Left lobe of liver (tissue), 2 donors: ENCODE results near the gene MORN4. TPM values are rescaled to one million over a fixed set of nuclear protein-coding genes. Genes with fewer than 3 reads are reported as not detected.
"Not testable (repeated sequence)": the region's sequence is repeated elsewhere in the genome, so short reads cannot be mapped to it uniquely, and the experiment has no call there.

Source experiments
- ATAC-seq: fragments of 200-7000 bp; cut with Tn5 transposase; one replicate; pipeline ENCODE4 v1.9.1; 2020; ENCODE audit warnings: mild to moderate bottlenecking, moderate library complexity
- DNase-seq: peaks from one replicate; pipeline ENCODE4 v3.0.0-alpha.2; 2020; ENCODE audit warnings: low spot score
- total RNA-seq: library from RNA; stranded (reverse); gene quantifications from one replicate; pipeline ENCODE4 v1.2.1, GENCODE V29; 2021
- donor health status: DM: no; HTN: no; CAD: no; lungs with moderate emphysema.
- donor health status: DM: no; HTN: yes; CAD: no.

Gene MORN4
- total RNA-seq, 1 donor from 2014 or later = 0.81 TPM

DNA sequence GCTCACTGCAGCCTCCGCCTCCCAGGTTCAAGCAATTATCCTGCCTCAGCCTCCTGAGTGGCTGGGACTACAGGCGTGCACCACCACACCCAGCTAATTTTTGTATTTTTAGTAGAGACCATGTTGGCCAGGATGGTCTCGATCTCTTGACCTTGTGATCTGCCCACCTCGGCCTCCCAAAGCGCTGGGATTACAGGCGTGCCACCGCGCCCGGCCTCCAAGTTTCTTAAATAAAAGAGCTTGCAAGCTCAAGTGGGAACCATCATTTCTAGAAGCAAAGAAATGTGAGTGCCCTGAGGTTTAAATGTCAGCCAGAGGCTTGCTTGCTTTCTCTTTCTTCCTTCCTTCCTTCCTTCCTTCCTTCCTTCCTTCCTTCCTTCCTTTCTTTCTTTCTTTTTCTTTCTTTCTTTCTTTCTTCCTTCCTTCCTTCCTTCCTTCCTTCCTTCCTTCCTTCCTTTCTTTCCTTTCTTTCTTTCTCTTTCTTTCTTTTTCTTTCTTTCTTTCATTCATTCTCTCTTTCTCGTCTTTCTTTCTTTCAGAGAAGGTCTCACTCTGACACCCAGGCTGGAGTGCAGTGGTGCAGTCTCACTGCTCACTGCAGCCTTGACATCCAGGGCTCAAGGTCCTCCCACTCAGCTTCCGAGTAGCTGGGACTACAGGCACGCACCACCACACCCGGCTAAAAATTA, 9.3 kb upstream of the MORN4 start:
- not testable (repeated sequence) for DNase-seq, ATAC-seq

DNA sequence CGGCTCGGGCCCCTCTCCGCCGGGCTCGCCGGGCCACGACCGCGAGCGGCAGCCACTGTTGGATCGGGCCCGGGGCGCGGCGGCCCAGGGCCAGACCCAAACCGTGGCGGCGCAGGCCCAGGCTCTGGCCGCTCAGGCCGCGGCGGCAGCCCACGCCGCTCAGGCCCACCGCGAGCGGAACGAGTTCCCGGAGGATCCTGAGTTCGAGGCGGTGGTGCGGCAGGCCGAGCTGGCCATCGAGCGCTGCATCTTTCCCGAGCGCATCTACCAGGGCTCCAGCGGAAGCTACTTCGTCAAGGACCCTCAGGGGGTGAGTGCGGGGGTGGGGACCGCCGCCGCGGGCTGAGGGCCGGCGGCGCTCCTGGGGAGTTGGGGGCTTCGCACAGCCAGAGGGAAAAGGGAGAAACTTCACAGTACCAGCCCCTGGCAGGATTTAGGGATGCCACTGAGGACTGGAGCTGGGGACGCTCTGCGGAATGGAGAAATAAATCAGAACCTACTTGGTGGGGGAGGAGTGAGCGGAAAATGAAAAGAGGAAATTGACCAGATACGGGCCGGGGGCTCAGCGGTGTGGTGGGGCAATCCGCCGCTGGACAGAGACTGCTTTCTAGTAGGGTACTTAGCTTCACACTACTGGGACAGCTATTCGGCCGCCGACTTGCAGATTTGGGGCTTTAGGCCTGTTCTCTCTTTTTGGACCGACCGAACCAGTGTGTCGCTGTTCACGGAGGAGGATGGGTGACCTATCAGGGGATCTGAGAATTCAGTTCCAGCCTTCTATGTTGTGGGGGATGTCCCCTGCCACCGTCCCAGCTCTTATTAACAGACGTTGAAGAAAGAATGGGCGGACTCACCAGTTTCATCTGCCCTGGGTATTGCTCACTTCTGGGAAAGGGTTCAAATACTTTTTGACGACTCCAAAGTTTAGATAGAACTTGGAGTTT, 7.8 kb upstream of the MORN4 start:
- DNase-seq = no peak
- ATAC-seq = peak; percentile 60

DNA sequence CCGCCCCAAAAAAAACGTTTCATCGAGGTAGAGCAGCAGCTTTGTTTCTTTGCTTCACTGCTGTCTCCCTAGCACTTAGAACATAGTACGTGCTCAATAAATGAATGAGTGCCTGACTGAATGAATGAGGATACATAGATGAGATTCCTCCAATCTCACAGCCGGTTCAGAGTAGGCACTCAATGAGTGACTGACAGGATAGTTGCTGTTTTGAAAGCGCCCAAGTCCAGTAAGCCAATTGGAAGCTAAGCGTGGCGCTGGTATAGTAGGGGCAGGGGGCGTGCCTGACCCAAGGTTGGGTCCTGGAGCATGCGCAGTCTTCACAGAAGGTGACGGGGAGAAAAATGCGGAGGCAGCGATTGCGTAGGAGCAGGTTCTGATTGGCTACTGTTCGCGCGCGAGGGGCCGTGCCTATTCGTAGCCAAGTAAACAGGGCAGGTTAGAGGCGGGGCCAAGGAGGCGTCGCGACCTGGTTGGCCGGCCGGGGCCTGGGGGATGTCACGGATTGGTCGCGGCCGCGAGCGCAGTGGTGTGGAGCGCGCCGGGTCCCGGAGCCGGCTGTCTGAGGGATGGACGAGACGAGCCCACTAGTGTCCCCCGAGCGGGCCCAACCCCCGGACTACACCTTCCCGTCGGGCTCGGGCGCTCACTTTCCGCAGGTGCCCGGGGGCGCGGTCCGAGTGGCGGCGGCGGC, 7.0 kb upstream of the MORN4 start, which contains the start of gene PI4K2A:
PI4K2A (plus strand) TSS at position 498 of the 694 bp plus-strand sequence; CDS start at position 570, 72 bp downstream.
- DNase-seq (peak; percentile 99), ATAC-seq (peak; percentile 97)

DNA sequence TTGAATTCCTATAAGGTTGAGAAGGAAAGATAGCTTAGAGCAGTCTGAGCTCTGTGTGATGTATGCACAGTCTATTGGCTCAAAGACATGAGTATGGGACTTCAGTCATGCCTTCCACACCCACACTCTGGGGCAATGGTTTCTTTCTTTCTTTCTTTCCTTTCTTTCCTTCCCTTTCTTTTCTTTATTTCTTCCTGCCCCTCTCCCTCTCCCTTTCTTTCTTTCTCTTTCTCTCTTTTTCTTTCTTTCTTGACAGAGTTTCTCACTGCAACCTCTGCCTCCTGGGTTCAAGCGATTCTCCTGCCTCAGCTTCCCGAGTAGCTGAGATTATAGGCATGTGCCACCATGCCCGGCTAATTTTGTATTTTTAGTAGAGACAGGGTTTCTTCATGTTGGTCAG, 5.8 kb upstream of the MORN4 start:
- DNase-seq, ATAC-seq: not testable (repeated sequence)

DNA sequence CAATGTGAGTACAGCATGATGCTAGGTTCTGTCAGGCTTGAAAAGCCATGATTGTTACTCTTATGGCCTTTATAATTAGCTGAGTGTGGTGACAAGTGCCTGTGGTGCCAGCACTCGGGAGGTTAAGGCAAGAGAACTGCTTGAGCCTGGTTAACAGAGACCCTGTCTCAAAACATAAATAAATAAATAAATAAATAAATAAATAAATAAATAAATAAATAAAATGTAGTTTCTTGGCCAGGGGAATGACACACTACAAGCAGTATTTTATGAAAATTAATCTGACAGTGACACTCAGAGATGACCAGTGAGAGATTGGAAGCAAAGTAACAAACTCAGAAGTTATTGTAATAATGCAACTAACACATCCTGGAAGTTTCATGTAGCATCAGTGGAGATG, 2.3 kb upstream of the MORN4 start:
- DNase-seq (no peak), ATAC-seq (no peak)

DNA sequence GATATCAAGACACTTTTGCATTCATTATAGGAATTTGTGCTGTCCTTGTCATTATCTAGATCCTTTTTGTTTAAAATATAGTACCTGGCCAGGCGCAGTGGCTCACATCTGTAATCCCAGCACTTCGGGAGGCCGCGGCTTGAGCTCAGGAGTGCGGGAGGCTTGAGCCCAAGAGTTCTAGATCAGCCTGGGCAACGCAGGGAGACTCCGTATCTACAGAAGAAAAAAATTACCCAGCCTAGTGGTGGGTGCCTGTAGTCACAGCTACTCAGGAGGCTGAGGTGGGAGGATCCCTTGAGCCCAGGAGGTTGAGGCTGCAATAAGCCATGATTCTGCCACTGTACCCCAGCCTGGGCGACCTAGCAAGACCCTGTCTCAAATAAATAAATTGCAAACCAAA, 621 bp upstream of the MORN4 start:
- ATAC-seq (no peak), DNase-seq (no peak)

DNA sequence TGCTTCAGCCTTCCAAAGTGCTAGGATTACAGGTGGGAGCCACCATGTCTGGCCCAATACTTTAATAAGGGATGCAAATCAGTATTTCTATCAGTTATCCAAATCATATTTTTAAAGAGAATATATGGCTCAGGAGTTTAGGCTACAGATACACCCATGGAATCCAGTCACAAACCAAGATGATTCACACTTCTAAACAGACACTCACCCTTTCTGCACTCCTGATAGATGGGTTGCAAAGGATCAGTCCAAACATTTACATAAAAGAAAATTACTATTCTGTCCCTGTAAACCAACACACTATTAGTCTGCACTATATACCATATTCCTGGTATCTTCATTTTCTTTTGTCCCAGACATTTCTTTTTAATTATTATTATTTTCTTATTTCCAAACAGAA, 2.2 kb downstream of the MORN4 start:
- no peak for ATAC-seq
- DNase-seq = no peak

DNA sequence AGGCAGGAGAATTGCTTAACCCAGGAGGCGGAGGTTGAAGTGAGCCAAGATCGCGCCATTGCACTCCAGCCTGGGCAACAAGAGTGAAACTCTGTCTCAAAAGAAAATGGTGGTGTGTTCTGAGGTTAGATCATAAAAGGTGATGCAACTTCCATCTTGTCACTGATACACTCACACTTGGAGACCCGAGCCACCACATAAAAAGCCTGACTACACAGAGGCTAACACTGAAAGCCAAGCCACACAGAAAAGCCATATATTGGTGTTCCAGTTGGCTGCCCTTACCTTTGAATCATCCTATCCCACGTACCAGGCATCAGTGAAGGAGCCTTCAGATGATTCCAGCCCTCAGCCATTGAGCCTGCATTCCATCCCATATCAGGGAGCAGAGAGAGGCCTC, 4.0 kb downstream of the MORN4 start:
- DNase-seq (no peak), ATAC-seq (no peak)

DNA sequence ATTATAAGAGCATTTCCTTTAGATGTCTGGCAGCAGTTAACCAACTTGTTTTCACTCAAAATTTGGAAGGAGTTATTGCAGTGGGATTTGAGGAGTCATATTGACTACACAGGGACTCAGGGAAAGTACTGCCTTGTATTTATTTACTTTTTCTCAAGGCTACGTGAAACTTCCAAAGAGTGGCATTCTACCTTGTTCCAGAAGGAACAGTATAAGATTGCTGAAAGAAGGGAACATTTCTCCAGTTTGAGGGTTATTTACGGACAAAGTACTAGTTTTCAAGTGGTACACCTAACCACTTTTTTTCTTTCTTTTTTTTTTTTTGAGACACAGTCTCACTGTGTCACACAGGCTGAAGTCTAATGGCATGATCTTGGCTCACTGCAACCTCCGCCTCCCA, 5.1 kb downstream of the MORN4 start:
- no peak for ATAC-seq

DNA sequence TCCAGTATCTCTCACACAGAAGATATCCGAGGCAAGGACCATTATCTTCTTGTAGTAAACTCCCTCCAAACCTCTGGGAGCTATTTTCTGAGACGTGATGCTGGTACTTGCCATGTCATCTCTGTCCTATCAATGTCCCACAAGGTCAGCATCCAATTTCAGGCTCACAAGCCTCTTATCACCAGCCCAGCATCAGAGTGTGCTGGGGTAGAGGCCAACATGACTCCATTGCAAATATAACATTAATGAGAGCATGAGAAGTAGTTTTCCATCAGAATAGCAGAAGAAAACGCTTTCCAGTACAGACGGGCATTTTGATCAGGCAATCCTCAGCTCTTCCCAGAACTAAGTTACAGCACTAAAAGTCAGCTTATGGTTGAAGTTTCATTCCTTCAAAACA, 5.6 kb downstream of the MORN4 start:
- DNase-seq = no peak
- no peak for ATAC-seq

More for the DNA sequence above, 5.1 kb downstream of the MORN4 start:
- DNase-seq = no peak

DNA sequence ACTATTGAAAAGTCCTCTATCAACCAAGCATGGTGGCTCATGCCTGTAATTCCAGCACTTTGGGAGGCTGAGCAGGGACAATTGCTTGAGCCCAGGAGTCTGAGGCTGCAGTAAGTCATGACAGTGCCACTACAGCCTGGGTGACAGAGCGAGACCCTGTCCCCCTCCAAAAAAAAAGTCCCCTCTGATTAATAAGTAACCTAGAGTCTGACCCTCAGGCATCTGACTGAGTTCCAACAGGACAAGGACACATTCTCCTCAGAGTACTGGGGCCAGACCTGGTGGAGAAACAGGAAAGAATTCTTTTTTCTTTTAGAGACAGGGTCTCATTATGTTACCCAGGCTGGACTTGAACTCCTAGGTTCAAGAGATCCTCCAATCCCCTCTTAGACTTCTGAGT, 10.0 kb downstream of the MORN4 start:
- DNase-seq (no peak), ATAC-seq (peak; percentile 62)

DNA sequence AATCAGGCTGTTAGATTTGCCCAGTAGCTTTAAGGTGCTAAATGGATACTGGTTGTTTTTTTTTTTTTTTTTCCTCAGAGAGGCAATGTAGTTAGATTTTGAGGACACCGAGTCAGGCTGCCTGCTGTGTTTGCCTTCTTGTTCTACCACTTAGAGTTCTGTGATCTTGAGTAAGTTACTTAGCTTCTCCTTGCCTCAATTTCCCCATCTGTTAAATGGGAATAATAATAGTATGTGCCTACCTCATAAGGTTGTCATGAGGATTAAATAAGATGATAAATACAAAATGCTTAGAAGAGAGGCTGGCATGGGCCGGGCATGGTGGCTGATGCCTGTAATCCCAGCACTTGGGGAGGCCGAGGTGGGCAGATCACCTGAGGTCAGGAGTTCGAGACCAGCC, 14.6 kb downstream of the MORN4 start:
- DNase-seq (no peak), ATAC-seq (no peak)

DNA sequence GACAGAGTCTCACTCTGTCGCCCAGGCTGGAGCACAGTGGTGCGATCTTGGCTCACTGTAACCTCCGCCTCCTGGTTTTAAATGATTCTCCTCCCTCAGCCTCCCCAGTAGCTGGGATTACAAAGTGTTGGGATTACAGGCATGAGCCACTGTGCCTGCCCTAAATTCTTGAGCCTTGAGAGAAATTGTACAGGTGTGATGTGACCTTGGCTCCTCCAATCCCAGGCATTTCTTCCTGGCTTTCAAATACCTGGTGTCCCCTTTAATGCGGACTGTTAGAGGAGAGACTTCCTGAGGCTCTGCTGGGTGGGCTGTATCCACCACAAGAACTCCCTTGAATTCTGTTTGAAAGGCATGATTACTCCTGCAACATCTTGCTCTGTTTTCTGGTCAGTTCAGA, 15.0 kb downstream of the MORN4 start:
- DNase-seq = no peak
- no peak for ATAC-seq

DNA sequence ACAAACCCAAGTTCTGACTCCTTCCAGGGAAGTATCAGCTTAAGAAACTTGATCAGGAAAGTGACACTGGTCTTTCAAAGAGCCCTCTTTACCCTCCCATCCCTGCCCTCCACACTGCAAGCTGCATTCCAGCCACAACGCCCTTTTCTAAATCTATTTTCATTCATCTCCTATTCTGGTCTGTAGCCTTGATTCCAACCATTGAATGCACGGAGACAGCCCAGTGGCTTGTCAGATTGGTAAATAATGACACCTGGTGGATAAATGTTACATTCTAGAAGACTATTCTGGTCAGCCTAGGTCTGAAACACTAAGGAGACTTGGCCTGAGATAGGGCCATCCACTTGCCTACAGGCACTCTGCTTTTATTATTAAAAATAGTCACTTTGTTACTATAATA, 20.9 kb downstream of the MORN4 start:
- no peak for DNase-seq
- ATAC-seq = peak; percentile 76

DNA sequence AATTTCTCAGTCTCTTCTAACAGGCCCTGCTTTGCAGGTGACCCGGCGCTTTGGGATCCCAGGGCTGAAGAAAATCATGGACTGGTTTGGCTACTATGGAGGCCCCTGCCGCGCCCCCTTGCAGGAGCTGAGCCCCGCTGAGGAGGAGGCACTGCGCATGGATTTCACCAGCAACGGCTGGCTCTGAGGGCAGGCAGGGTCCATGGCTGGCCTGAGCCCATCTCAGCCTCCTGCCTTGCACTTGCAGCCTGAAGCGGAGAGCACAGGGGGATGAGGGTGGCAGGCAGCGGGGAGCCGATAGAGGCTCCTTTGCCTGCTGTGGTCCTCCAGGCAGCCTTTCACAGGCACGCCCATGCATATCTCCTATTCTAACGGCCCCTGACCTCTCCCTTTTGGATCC, 21.8 kb downstream of the MORN4 start:
- ATAC-seq (no peak), DNase-seq (no peak)

DNA sequence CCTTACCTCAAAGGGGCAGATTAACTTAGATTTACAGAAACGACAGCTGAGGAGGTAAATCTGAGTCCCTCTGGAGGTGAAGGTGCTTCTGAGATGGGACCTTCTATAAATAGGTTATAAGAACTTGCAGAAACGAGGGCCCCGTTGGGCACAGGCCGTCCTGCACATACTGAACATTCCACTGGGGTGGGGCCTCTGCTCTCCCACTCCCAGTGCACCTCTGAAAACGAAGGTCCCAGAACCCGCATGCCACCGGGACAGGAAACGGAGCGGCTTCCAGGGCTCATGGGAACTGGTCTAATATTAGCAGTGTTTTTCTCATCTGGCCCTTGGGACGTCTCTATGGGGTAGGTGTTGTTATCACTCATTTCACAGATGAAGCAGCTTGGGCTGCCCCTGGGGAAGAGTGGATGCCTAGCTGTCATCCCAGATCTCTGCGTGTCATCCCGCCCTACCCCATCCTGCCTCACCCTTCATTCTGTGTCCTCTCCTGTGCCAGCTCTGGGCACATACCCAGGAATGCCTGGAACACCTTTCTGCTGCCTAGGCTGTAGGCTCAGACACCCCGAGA, 24.2 kb downstream of the MORN4 start:
- ATAC-seq (peak; percentile 57), DNase-seq (no peak)

DNA sequence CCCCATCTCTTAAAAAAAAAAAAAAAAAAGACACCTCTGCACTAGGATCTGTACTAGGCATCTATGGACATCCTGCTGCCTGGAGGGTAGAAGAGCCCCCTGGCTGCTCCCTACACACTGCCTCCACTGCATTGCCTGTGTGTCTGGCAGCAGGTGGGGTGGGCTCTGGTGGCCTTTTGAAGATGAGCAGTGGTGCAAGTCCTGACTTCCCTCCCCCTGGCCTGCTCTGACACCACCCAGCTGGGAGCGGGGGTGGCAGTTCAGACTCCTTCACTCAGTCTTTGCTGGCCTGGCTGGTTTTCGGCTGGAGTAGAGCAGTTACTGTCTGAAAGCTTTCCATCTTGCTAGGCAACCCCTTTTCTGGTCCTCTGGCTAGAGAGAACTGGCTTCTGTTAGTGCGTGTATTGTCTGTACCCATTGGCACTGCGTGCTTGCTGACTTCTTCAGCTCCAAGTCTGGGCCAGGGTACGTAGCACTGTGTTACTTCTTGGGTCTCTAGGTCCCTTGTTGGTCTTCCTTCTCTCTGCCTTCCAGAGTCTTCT, 26.1 kb downstream of the MORN4 start:
- no peak for DNase-seq
- ATAC-seq = no peak

DNA sequence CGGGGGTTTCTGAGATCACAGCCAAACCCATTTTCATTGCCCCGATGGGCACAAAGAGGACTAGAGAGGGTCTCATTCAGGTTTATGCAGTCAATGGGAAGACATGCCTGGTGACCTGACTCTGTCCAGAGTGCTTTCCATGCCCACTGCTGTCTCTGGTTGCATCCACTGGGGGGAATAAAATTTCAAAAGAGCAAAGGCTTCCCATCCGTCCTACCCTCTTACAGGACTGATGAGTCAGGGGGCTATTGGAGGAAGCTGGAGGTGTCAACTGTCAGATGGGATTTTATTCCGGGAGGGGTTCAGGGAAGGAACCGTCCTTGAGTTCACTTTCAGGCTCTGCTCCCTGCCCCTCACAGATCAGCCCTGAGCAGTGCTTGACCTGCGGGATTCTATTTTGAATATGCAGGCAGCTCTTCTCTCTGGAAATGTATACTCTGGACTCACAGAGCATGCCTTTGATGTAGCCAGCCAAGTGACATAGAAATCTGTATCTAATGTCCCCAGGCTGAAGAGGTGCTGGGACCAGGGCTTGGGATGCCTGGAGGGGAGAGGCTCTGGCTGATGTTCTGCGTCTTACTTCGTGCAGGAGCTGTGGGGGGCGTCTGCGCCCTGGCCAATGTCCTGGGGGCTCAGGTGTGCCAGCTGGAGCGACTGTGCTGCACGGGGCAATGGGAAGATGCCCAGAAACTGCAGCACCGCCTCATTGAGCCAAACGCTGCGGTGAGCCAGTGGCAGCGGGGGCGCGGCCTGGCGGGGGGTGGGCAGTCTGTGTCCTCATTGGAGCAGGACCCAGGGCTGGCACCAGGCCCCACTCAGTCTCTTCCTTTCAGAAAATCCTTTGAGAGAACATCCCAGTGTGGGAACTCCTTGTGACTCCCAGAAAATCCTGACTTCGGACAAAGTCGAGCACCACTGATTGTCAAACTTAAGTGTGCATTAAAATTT, 31.8 kb downstream of the MORN4 start:
- ATAC-seq (peak; percentile 45), DNase-seq (no peak)

DNA sequence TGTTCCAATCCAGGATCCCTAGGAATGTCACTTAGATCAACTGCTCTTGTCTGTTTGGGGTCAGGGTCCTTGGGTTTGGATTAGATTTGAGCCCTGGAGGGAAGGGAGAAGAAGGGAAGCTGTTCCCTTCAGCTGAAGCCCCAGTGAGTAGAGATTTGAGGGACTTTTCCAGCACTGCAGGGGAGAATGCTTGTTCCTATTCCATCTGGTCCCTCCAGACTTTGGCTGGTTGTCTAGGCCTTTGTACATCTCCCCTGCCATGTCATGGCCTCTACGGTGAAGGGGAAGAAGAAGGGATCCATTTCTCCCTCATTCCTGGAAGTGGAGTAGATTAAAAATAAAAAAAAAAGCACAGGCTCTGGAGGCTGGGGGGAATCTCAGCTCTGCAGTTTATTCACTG, 32.7 kb downstream of the MORN4 start:
- no peak for DNase-seq
- no peak for ATAC-seq

DNA sequence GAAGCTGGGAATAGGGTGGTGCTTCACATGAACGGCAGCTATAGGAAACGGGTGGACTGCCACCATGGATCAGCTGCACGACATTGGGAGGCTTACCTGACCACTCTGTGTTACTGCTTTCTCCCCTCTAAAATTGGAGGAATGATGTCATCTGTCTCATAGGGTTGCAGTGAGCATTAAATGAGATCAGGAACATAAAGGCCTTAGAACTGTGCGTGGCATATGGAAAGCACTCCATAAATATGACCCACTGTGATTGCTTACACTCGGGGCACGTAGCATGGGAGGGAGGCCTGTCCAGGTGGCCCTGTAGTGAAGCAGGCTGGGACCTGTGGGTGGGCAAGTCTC, 34.1 kb downstream of the MORN4 start:
- DNase-seq (no peak), ATAC-seq (no peak)
